AG10803 (cell line): Measurements from ENCODE around the gene IZUMO1.
A peak's percentile ranks its signal among the peaks of the same experiment; 100 is the strongest.

ENCODE experiments used
- DNase-seq: peaks from one replicate; pipeline ENCODE4 v3.0.0; 2010; ENCODE audit warnings: low read depth
- H3K4me3 ChIP-seq: 2 replicates; pipeline ENCODE4 v1.5.1; 2011; ENCODE audit warnings: mild to moderate bottlenecking, low read length, control low read depth
- TF ChIP-seq, protein P1 (sequence below): conservative IDR thresholded peaks from 2 replicates; pipeline ENCODE4 v1.5.1; 2011; ENCODE audit warnings: mild to moderate bottlenecking, low read length, control low read depth, inconsistent platforms

Gene IZUMO1

DNA sequence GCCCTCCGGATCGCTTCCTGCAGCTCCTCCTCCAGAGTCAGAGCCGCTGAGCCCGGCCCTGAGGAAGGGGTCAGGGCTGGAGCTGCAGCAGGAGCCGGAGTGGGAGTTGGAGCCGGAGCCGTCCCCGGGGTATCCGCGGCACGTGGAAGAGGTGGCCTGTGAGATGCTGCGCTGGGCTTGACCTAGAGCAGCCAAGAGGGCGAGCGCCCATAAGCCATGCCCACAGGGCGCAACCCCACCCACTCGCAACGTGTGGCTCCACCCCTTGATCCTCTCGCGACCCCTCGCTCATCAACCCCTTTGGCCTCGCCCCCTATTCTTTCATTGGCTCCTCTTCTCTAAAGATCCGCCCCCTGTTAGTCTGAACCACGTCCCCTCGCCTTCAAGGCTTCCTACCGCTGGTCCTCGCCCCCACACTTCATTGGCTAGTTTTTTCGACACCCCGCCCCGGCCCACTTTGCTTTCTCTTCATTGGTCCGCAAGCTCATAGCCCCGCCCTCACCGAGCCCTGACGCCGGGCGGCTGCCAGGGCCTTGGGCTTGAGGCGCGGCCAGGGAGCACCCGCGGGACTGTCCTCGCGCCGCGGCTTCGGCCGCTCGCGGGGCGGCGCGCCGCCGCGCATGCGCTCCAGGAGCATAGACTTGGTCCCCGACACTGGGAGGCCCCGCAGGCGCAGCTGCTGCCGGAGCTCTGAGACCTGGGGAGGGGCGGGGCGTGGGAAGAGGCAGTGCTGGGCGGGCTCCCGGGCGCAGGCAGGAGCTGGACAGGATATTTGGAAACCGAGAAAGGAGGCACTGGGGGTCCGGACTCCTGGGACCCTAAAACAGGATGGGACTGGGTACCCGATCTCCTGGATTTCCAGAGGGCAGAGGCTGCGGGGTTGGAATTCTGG is 32.6 kb downstream of the IZUMO1 start:
- H3K4me3 ChIP-seq = peak overlapping the region; percentile 84
- DNase-seq = peak; percentile 100
- TF ChIP-seq, protein P1, sequence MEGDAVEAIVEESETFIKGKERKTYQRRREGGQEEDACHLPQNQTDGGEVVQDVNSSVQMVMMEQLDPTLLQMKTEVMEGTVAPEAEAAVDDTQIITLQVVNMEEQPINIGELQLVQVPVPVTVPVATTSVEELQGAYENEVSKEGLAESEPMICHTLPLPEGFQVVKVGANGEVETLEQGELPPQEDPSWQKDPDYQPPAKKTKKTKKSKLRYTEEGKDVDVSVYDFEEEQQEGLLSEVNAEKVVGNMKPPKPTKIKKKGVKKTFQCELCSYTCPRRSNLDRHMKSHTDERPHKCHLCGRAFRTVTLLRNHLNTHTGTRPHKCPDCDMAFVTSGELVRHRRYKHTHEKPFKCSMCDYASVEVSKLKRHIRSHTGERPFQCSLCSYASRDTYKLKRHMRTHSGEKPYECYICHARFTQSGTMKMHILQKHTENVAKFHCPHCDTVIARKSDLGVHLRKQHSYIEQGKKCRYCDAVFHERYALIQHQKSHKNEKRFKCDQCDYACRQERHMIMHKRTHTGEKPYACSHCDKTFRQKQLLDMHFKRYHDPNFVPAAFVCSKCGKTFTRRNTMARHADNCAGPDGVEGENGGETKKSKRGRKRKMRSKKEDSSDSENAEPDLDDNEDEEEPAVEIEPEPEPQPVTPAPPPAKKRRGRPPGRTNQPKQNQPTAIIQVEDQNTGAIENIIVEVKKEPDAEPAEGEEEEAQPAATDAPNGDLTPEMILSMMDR = no peak

DNA sequence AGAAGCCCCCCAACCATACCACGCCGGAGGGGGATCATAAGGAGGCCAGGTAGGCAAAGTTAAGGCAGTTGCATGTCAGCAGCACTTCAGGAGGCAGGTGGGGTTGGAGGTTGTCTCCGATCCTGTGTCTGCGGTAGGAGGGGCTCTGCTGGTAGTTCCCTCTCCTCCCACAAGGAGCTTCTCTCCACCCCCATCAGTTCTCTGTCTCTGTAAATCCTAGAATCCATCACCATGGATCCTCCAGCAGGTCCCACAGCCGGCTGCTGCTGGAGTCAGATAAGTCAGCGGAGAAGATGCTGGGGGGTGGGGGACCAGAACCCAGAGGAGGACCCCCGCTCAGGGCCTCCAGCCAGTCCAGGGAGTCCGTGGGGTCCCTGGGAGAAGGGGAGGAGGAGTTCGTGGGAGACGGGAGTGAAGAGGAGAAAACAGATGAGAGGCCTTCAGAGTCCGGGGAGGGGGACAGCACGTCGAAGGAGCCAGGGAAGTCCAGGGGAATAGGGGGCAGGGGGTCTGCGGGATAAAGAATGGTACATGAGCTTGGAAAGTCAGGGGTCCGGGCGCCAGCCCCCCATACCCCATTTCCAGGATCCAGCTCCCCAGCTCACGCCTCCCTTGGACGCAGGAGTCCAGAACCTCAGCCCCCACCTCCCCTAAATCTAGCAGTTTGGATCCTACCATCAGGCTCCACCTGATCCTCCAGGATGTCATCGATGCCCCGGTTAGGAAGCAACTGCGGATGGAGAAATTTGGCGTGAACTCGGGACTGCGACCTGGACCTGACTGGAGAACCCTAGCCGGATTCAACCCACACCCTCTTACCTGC is 33.5 kb downstream of the IZUMO1 start:
- H3K4me3 ChIP-seq = peak overlapping the region; percentile 84
- TF ChIP-seq, protein P1 = peak; percentile 27
- no peak for DNase-seq

DNA sequence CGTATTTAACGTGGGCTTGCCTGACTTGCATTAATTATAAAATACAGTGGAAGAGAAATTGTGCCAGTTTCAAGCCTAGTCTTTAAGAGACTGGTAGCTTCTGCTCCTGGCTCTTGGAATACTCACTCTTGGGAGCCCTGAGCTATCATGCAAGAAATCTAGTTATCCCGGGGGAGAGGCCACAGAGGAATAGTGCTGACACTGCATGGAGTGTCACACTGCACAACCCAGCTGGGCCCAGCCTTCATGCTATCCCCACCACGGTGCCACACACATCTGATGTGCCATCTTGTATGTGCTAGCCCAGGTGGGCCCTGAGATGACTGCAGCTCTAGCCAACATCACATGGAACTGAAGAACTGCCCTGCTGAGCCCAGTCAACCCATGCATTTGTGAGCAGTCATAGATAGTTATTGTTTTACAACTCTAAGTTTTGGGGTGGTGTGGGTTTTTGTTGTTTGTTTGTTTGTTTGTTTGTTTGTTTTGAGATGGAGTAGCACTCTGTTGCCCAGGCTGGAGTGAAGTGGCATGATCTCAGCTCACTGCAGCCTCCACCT is 35.5 kb downstream of the IZUMO1 start:
- no peak overlapping the region for H3K4me3 ChIP-seq
- no peak for DNase-seq
- TF ChIP-seq, protein P1 = no peak

DNA sequence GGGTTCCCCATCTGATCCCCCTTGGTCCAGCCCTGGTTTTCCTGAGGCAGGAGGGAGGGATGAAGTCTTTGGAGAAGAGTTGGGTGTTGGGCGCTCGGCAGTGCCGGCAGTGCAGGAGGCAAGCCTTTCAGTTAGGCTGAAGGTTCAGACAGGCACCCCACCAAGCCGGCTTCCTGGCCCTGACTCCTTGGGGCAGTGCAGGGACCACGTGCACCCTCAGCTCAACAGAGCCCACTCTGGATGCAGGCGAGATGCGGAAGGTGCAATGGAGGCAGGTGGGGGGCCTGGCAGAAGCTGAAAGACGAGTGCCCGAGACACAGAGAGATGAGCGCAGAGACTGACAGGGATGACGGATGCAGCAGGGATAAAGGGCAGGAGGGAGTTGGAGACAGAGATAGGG is 38.2 kb downstream of the IZUMO1 start:
- TF ChIP-seq, protein P1 = no peak
- no peak for DNase-seq
- no peak overlapping the region for H3K4me3 ChIP-seq

DNA sequence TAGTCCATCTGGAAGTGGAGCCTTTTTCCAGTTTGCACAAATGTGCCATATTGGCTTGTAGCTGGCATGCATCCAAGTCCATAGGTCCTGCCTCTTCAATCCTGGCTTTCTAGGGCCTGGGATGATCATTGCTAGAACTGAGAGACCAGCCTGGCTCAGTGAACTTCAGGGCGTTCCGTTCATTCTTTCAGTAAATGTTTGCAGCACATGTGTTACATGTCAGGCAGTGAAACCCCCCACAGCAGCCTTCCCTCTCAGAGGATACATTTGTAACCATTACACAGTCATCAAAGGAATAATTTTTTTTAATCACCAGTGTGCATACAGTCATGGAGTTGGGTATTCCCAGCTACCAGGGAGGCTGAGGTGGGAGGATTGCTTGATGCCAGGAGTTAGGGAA is 41.3 kb downstream of the IZUMO1 start:
- peak; percentile 25 for DNase-seq
- TF ChIP-seq, protein P1 = no peak
- no peak overlapping the region for H3K4me3 ChIP-seq

DNA sequence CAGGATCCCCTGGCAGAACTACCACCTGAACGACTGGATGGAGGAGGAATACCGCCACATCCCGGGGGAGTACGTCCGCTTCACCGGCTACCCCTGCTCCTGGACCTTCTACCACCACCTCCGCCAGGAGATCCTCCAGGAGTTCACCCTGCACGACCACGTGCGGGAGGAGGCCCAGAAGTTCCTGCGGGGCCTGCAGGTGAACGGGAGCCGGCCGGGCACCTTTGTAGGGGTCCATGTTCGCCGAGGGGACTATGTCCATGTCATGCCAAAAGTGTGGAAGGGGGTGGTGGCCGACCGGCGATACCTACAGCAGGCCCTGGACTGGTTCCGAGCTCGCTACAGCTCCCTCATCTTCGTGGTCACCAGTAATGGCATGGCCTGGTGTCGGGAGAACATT is 43.4 kb downstream of the IZUMO1 start:
- H3K4me3 ChIP-seq = no peak overlapping the region
- TF ChIP-seq, protein P1 = no peak
- DNase-seq = no peak
